ENCODE measurements around the gene GGCT.

GGCT gene

DNA sequence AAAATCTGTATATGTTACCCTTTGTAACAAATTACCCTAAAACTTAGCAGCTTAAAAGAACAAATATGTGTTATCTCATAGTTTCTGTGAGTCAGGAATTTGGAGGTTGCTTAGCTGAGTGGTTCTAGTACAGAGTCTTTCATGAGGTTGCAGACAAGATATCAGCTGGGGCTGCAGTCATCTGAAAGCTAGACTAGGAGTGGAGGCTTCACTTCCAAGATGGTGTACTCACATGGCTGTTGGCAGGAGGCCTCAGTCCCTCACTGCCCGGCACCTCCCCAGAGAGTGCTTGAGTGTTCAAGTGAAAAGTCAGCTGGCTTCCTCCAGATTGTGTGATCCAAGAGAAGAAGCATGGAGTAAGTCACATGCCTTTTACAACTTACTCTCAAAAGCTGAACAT is 16.9 kb upstream of the GGCT start:
- Histone ChIP-seq H3K27me3 (ENCODE audit: insufficient read depth, low read length, poor library complexity, severe bottlenecking) (no peaks in the 10 kb centered on the region), H4K20me1 (ENCODE audit: insufficient read depth, low read length, poor library complexity, severe bottlenecking) (no peaks in the 10 kb centered on the region), H3K36me3 (ENCODE audit: insufficient read depth, low read length) (no peaks in the 10 kb centered on the region), H3K79me2 (ENCODE audit: insufficient read depth, low read length) (no peaks in the 10 kb centered on the region), H3K4me2 (ENCODE audit: low read depth, low read length, poor library complexity, severe bottlenecking) (no peak overlapping the region), H3K9ac (ENCODE audit: low read depth, low read length, poor library complexity, severe bottlenecking) (no peak overlapping the region), H3K9me3 (ENCODE audit: insufficient read depth, low read depth, low read length) (no peaks in the 10 kb centered on the region), H3K4me1 (ENCODE audit: insufficient read depth, low read length, poor library complexity, severe bottlenecking) (no peaks in the 10 kb centered on the region), H3K9me2 (replicated peaks; ENCODE audit: low read depth, low read length) (no peaks in the 10 kb centered on the region), H2AFZ (ENCODE audit: low read length) (no peak overlapping the region), H3F3A (ENCODE audit: low read depth) (no peaks in the 10 kb centered on the region), H3K4me3 (ENCODE audit: low read length, poor library complexity, severe bottlenecking) (no peak overlapping the region)
- no peak for TF ChIP-seq EZH2phosphoT487 (IDR thresholded peaks at IDR 0.05; ENCODE audit: borderline replicate concordance)
- TF ChIP-seq, protein P1, sequence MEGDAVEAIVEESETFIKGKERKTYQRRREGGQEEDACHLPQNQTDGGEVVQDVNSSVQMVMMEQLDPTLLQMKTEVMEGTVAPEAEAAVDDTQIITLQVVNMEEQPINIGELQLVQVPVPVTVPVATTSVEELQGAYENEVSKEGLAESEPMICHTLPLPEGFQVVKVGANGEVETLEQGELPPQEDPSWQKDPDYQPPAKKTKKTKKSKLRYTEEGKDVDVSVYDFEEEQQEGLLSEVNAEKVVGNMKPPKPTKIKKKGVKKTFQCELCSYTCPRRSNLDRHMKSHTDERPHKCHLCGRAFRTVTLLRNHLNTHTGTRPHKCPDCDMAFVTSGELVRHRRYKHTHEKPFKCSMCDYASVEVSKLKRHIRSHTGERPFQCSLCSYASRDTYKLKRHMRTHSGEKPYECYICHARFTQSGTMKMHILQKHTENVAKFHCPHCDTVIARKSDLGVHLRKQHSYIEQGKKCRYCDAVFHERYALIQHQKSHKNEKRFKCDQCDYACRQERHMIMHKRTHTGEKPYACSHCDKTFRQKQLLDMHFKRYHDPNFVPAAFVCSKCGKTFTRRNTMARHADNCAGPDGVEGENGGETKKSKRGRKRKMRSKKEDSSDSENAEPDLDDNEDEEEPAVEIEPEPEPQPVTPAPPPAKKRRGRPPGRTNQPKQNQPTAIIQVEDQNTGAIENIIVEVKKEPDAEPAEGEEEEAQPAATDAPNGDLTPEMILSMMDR (conservative IDR thresholded peaks at IDR 0.05; ENCODE audit: low read length): no peak

DNA sequence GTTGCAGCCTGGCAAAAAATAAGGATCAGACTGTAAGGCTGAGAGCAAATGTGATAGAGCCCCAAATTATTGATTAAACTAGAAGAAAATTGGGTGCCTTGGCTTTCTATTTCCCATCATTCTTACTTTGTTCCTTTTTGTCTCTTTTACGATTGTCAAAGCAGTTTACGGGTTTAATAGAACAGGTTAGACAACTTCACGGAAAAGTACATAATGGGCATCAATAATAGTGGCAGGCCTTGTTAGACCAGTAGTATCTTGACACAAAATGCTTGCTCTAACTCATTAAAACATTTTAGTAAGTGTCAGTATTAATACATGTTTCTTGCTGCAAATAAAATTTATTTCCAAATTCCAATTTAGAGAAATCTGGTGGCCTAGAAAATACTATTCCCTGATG is 14.5 kb upstream of the GGCT start:
- Histone ChIP-seq H3K9me3 (ENCODE audit: insufficient read depth, low read depth, low read length) (no peaks in the 10 kb centered on the region), H3K4me2 (ENCODE audit: low read depth, low read length, poor library complexity, severe bottlenecking) (no peak overlapping the region), H3K4me1 (ENCODE audit: insufficient read depth, low read length, poor library complexity, severe bottlenecking) (no peaks in the 10 kb centered on the region), H3K9ac (ENCODE audit: low read depth, low read length, poor library complexity, severe bottlenecking) (no peak overlapping the region), H3K27me3 (ENCODE audit: insufficient read depth, low read length, poor library complexity, severe bottlenecking) (no peaks in the 10 kb centered on the region), H2AFZ (ENCODE audit: low read length) (no peak overlapping the region), H3K9me2 (replicated peaks; ENCODE audit: low read depth, low read length) (no peaks in the 10 kb centered on the region), H3F3A (ENCODE audit: low read depth) (no peaks in the 10 kb centered on the region), H4K20me1 (ENCODE audit: insufficient read depth, low read length, poor library complexity, severe bottlenecking) (no peaks in the 10 kb centered on the region), H3K36me3 (ENCODE audit: insufficient read depth, low read length) (no peaks in the 10 kb centered on the region), H3K79me2 (ENCODE audit: insufficient read depth, low read length) (no peaks in the 10 kb centered on the region), H3K4me3 (ENCODE audit: low read length, poor library complexity, severe bottlenecking) (no peak overlapping the region)
- no peak for TF ChIP-seq EZH2phosphoT487 (IDR thresholded peaks at IDR 0.05; ENCODE audit: borderline replicate concordance)
- TF ChIP-seq, protein P1 (conservative IDR thresholded peaks at IDR 0.05; ENCODE audit: low read length): no peak

- H3K4me2 ChIP-seq (ENCODE audit: low read depth, low read length, poor library complexity, severe bottlenecking): no peak overlapping the region
- H3K9ac ChIP-seq (ENCODE audit: low read depth, low read length, poor library complexity, severe bottlenecking): no peak overlapping the region
- H3K4me1 ChIP-seq (ENCODE audit: insufficient read depth, low read length, poor library complexity, severe bottlenecking): no peaks in the 10 kb centered on the region
- TF ChIP-seq, protein P1 (conservative IDR thresholded peaks at IDR 0.05; ENCODE audit: low read length): no peak
- no peak for TF ChIP-seq EZH2phosphoT487 (IDR thresholded peaks at IDR 0.05; ENCODE audit: borderline replicate concordance)
- no peak overlapping the region for H2AFZ ChIP-seq (ENCODE audit: low read length)
- no peaks in the 10 kb centered on the region for H3K36me3 ChIP-seq (ENCODE audit: insufficient read depth, low read length)
- no peaks in the 10 kb centered on the region for H3K9me2 ChIP-seq (replicated peaks; ENCODE audit: low read depth, low read length)
- no peaks in the 10 kb centered on the region for H3K9me3 ChIP-seq (ENCODE audit: insufficient read depth, low read depth, low read length)
- H4K20me1 ChIP-seq (ENCODE audit: insufficient read depth, low read length, poor library complexity, severe bottlenecking): no peaks in the 10 kb centered on the region
- no peak overlapping the region for H3K4me3 ChIP-seq (ENCODE audit: low read length, poor library complexity, severe bottlenecking)
- no peaks in the 10 kb centered on the region for H3F3A ChIP-seq (ENCODE audit: low read depth)
- H3K79me2 ChIP-seq (ENCODE audit: insufficient read depth, low read length): no peaks in the 10 kb centered on the region
- no peaks in the 10 kb centered on the region for H3K27me3 ChIP-seq (ENCODE audit: insufficient read depth, low read length, poor library complexity, severe bottlenecking)
These were observed 11.1 kb upstream of the GGCT start for GRCh38 chr7:30515761-30516160.

All from Loucy (cell line).